OCI-LY1 (cell line): ENCODE results near the gene MTX1.

Experiments
- EZH2 ChIP-seq: fragments of 200-600 bp; sonication (generic), shearing (Covaris generic); IDR thresholded peaks from 2 replicates; pipeline ENCODE4 v1.8.0; 2017; ENCODE audit warnings: borderline replicate concordance, mixed run types, mild to moderate bottlenecking, antibody characterized with exemption, low read length, moderate library complexity, mixed read lengths
- TF ChIP-seq, protein P1 (sequence below): fragments of 200-600 bp; sonication (generic), shearing (Covaris generic); IDR thresholded peaks from 2 replicates; pipeline ENCODE4 v1.5.1; 2017; ENCODE audit warnings: mild to moderate bottlenecking, antibody characterized with exemption, low read length, moderate library complexity, mixed read lengths

DNA sequence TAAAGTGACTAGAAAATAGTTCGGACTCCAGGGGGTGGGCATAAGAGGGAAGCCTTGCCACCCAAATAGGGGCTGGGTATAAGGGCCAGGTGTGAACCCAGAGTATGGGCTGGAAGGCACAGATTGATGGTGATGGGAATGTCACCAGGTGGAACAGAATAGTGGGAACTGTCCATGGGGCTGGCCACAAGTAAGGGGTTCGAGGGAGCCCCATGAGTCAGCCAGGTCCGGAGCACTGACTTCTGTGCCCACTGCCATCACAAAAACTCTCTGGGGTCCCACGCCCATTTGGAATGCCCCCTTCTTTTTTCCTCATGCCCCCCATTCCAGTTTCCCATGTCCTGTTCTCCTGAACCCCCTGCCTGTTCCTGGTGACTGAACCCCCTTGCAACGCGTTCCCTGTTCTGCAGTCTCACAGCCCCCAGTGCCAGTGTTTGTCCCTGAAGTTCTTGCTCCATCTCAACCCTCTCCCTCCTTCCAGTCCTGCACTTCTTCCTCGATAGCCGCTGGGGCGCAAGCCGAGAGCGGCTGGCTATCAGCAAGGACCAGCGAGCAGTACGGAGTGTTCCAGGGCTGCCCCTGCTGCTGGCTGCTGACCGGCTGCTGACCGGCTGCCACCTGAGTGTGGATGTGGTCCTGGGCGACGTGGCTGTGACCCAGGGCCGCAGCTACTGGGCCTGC lies 27.0 kb upstream of the MTX1 start:
- TF ChIP-seq, protein P1, sequence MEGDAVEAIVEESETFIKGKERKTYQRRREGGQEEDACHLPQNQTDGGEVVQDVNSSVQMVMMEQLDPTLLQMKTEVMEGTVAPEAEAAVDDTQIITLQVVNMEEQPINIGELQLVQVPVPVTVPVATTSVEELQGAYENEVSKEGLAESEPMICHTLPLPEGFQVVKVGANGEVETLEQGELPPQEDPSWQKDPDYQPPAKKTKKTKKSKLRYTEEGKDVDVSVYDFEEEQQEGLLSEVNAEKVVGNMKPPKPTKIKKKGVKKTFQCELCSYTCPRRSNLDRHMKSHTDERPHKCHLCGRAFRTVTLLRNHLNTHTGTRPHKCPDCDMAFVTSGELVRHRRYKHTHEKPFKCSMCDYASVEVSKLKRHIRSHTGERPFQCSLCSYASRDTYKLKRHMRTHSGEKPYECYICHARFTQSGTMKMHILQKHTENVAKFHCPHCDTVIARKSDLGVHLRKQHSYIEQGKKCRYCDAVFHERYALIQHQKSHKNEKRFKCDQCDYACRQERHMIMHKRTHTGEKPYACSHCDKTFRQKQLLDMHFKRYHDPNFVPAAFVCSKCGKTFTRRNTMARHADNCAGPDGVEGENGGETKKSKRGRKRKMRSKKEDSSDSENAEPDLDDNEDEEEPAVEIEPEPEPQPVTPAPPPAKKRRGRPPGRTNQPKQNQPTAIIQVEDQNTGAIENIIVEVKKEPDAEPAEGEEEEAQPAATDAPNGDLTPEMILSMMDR = no peak
- TF ChIP-seq EZH2 = no peak
